ENCODE measurements around the gene ZNF304.

GRCh38 chr19:57359300-57359699 is 8.2 kb downstream of the ZNF304 start:
- no peak for TF ChIP-seq SP1 (IDR thresholded peaks at IDR 0.05)
- no peak for TF ChIP-seq FOXK2 (IDR thresholded peaks at IDR 0.05)
- no peak for TF ChIP-seq NFRKB (IDR thresholded peaks at IDR 0.05)
- TF ChIP-seq ARNT (IDR thresholded peaks at IDR 0.05) = no peak
- TF ChIP-seq BHLHE40 (IDR thresholded peaks at IDR 0.05; ENCODE audit: borderline replicate concordance) = no peak
- no peak for TF ChIP-seq TARDBP (IDR thresholded peaks at IDR 0.05)
- TF ChIP-seq CTBP1 (IDR thresholded peaks at IDR 0.05; ENCODE audit: borderline replicate concordance) = no peak
- TF ChIP-seq ZNF384 (IDR thresholded peaks at IDR 0.05) = no peak
- no peak for TF ChIP-seq L3MBTL2 (conservative IDR thresholded peaks at IDR 0.05)
- no peak for TF ChIP-seq LEF1 (IDR thresholded peaks at IDR 0.05; ENCODE audit: borderline replicate concordance)
- TF ChIP-seq ELF4 (IDR thresholded peaks at IDR 0.05) = no peak
- no peak for TF ChIP-seq SUZ12 (IDR thresholded peaks at IDR 0.05)
- TF ChIP-seq, protein P1, sequence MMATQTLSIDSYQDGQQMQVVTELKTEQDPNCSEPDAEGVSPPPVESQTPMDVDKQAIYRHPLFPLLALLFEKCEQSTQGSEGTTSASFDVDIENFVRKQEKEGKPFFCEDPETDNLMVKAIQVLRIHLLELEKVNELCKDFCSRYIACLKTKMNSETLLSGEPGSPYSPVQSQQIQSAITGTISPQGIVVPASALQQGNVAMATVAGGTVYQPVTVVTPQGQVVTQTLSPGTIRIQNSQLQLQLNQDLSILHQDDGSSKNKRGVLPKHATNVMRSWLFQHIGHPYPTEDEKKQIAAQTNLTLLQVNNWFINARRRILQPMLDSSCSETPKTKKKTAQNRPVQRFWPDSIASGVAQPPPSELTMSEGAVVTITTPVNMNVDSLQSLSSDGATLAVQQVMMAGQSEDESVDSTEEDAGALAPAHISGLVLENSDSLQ (IDR thresholded peaks at IDR 0.05) = no peak
- TF ChIP-seq HDGF (IDR thresholded peaks at IDR 0.05; ENCODE audit: borderline replicate concordance) = no peak

Data from HEK293T (cell line).